GM21515 (cell line): ENCODE results near the gene OXT.
"Not testable (repeated sequence)": the region's sequence is repeated elsewhere in the genome, so short reads cannot be mapped to it uniquely, and the experiment has no call there.

Experiments used
- ATAC-seq: cut with Tn5 transposase; IDR thresholded peaks from one replicate; pipeline ENCODE4 v1.9.1; 2021; ENCODE audit not compliant: unreplicated experiment

The OXT gene

GRCh38 chr20:3047486-3048419 lies 23.7 kb upstream of the OXT start:
- no peak for ATAC-seq

GRCh38 chr20:3051385-3052019 lies 19.9 kb upstream of the OXT start:
- ATAC-seq, result no peak

- no peak for ATAC-seq
Observed at GRCh38 chr20:3059489-3059888, 11.9 kb upstream of the OXT start.

GRCh38 chr20:3064119-3064518 lies 7.3 kb upstream of the OXT start:
- ATAC-seq, result not testable (repeated sequence)

GRCh38 chr20:3067139-3068014 lies 4.0 kb upstream of the OXT start:
- ATAC-seq, result no peak

- ATAC-seq, result no peak
Observed at GRCh38 chr20:3068075-3068474, 3.3 kb upstream of the OXT start.

- ATAC-seq, result no peak
Observed at GRCh38 chr20:3068986-3069900, 2.2 kb upstream of the OXT start.

GRCh38 chr20:3070725-3071124 lies 695 bp upstream of the OXT start:
- no peak for ATAC-seq

- no peak for ATAC-seq
Observed at GRCh38 chr20:3071266-3071609, 182 bp upstream of the OXT start.

GRCh38 chr20:3072530-3073250 lies 1.3 kb downstream of the OXT start:
- ATAC-seq, result no peak

GRCh38 chr20:3073251-3073643 lies 1.8 kb downstream of the OXT start:
- ATAC-seq, result not testable (repeated sequence)

- no peak for ATAC-seq
Observed at GRCh38 chr20:3074812-3075211, 3.4 kb downstream of the OXT start.

GRCh38 chr20:3075315-3075714 lies 3.9 kb downstream of the OXT start:
- ATAC-seq, result not testable (repeated sequence)

GRCh38 chr20:3077618-3078134 lies 6.3 kb downstream of the OXT start:
- no peak for ATAC-seq

- ATAC-seq, result no peak
Observed at GRCh38 chr20:3080939-3081388, 9.5 kb downstream of the OXT start.

- no peak for ATAC-seq
Observed at GRCh38 chr20:3081641-3082040, 10.2 kb downstream of the OXT start.

GRCh38 chr20:3082306-3082951 lies 11.0 kb downstream of the OXT start:
- no peak for ATAC-seq

GRCh38 chr20:3082955-3083952 lies 11.8 kb downstream of the OXT start:
- ATAC-seq, result no peak
